Sigmoid colon (tissue), 4 donors: ENCODE measurements around the gene FSTL4.

ENCODE experiments used
- CTCF ChIP-seq, 4 experiments: fragments of 450-650 bp in 3 of 4; fragments of 200-600 bp in 1 of 4; IDR thresholded peaks; one replicate each; pipeline ENCODE4 v1.5.1; 2016 to 2019; ENCODE audit warnings: antibody characterized with exemption in 4 of 4, mild to moderate bottlenecking in 3 of 4, moderate library complexity in 2 of 4
- EP300 ChIP-seq, 4 donors: sonication (generic); formaldehyde crosslinking; IDR thresholded peaks; one replicate each; pipeline ENCODE4 v1.6.1; 2017; ENCODE audit warnings: antibody characterized with exemption in 4 of 4
- POLR2A ChIP-seq, 2 donors: fragments of 450-650 bp; IDR thresholded peaks; one replicate each; pipeline ENCODE4 v1.6.1; 2016; ENCODE audit warnings: antibody characterized with exemption in 2 of 2, mild to moderate bottlenecking in 2 of 2, moderate library complexity in 2 of 2
- POLR2AphosphoS5 ChIP-seq, 4 donors: sonication (generic); formaldehyde crosslinking; IDR thresholded peaks; one replicate each; pipeline ENCODE4 v1.6.1; 2017; ENCODE audit warnings: antibody characterized with exemption in 4 of 4

GRCh38 chr5:133222979-133223378, 389.4 kb downstream of the FSTL4 start:
- TF ChIP-seq EP300 (IDR thresholded peaks at IDR 0.05) (no peak), CTCF (IDR thresholded peaks at IDR 0.05) (no peak), POLR2AphosphoS5 (IDR thresholded peaks at IDR 0.05) (no peak), POLR2A (IDR thresholded peaks at IDR 0.05) (no peak)
